Body of pancreas (tissue), 4 donors: ENCODE results near the gene PLPP3.

Source experiments
- POLR2A ChIP-seq, 3 donors: fragments of 450-650 bp; IDR thresholded peaks; one replicate each; pipeline ENCODE4 v1.6.1; 2016; ENCODE audit warnings: antibody characterized with exemption in 3 of 3, mild to moderate bottlenecking in 2 of 3
- TF ChIP-seq, protein P1 (sequence below), 7 experiments: fragments of 450-650 bp in 4 of 7; fragments of 200-600 bp in 3 of 7; sonication (generic) in 3 of 7; IDR thresholded peaks; one replicate each; pipeline ENCODE4 v1.5.1; 2016 to 2019; ENCODE audit warnings: antibody characterized with exemption in 7 of 7

DNA sequence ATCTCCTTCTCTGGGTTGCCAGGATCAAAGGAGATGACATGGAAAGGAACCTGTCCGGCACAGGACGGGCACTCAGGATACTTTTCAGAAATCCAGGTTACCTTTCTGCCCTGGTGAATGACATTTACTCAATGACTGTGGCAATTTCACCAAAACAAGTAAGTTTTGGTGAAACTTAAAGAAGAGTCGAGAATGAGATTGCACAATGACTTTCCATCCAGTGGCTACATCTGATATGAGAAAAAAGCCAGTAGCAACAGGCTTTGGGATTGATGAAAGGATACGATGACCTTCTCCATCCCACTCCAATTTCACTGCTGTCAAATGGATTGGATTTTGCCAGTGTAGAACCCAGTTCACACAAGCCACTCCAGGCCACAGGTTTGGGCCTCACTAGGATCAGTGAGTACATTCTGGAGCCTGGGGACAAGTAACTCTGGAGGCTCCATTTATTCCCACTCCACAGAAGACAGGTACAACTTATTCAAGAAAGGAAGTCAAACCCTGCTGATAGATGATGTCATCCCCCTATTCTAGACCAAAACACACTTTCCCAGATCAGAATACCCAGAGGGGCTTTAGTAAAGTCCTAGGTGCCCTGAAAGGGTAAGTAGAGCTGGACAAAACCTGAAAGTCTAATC is 63.3 kb downstream of the PLPP3 start:
- TF ChIP-seq, protein P1, sequence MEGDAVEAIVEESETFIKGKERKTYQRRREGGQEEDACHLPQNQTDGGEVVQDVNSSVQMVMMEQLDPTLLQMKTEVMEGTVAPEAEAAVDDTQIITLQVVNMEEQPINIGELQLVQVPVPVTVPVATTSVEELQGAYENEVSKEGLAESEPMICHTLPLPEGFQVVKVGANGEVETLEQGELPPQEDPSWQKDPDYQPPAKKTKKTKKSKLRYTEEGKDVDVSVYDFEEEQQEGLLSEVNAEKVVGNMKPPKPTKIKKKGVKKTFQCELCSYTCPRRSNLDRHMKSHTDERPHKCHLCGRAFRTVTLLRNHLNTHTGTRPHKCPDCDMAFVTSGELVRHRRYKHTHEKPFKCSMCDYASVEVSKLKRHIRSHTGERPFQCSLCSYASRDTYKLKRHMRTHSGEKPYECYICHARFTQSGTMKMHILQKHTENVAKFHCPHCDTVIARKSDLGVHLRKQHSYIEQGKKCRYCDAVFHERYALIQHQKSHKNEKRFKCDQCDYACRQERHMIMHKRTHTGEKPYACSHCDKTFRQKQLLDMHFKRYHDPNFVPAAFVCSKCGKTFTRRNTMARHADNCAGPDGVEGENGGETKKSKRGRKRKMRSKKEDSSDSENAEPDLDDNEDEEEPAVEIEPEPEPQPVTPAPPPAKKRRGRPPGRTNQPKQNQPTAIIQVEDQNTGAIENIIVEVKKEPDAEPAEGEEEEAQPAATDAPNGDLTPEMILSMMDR (IDR thresholded peaks at IDR 0.05), result no peak
- no peak for TF ChIP-seq POLR2A (IDR thresholded peaks at IDR 0.05)
